EH (cell line): ENCODE results near the gene PPP1R1A.

ENCODE experiments used
- DNase-seq: peaks from one replicate; pipeline ENCODE4 v3.0.0-alpha.2; 2015; ENCODE audit warnings: low read depth

Gene PPP1R1A

DNA sequence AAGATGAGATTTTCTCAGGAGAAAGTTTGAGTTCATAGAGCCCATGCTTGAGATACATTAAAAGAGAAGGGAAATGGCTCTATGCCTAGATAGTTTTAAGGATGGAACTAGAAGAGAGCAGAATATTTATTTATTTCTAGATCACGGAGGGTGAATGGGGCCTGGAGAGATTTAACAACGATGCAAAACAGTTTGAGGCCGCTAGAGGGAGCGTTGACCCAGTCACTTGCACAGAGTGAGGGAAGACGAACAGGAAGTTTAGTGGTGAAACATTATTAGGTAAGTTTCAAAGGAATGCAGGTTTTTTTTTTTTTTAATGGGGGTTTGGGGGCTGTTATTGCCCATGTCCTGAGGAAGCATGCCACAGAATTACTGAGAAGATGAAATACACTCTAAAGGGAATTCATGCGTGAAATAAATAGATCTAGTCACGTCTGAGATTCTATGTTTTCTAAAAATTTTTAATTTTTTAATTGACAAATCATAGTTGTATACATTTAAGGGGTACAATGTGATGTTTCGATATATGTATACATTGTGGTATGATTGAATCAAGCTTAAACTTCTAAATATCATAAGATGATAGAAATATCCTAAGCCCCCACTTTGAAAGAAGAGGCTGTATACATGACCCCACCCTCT is 14.8 kb upstream of the PPP1R1A start:
- DNase-seq = peak; percentile 73

DNA sequence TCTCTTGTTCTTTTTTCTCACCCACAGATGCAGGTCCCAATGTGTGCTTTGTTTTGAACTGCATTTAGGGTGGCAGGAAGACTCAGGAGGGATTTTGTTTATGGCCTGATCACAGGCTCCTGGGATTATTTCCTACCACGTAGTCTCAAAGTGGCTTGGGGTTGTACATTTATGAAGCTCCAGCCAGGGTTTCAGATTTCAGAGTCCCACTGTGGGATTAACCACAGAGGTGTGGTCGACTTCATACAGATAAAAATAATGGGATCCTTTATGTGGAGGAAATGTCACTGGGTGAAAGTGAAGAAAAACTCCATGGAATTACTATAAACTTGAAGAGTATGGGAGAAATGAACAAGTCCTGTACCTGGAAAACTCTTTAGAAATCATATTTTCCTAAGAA is 14.2 kb upstream of the PPP1R1A start:
- no peak for DNase-seq

DNA sequence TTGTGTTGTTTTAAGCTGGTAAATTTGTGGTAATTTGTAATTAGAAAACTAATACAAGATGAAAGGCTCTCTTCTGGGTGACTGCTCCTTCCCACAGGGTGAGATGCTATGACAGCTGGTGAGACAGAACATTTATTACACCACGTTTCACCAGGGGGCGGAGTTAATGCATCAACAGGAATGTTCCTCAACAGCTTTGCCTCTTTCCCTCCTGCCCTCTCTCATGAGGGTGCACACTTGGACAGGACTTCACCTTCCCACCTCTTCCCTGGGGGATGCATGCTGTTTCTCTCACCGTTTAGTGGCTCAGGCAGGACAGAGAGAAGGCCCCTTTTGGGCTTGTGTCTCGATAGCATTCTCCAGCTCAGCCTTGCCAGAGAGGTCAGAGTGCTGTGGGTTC is 13.4 kb upstream of the PPP1R1A start:
- peak; percentile 39 for DNase-seq

DNA sequence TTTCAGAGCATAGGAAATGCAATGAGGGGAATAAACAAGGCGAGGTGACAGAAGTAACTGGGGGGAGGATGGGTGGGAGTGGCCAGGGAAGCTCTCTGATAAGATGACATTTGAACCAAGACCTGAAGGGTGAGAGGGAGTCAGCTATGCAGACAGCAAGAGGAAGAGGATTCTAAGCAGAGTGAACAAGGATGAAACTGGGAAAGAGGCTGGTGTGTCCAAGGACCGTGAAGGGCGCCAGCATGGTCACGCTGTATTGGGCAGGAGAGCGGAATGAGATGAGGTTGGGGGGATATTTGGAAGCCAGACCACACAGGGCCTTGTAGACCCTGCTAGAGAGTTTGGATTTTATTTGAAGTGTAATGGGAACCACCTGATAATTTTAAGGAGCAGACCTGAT is 10.5 kb upstream of the PPP1R1A start:
- DNase-seq = no peak

DNA sequence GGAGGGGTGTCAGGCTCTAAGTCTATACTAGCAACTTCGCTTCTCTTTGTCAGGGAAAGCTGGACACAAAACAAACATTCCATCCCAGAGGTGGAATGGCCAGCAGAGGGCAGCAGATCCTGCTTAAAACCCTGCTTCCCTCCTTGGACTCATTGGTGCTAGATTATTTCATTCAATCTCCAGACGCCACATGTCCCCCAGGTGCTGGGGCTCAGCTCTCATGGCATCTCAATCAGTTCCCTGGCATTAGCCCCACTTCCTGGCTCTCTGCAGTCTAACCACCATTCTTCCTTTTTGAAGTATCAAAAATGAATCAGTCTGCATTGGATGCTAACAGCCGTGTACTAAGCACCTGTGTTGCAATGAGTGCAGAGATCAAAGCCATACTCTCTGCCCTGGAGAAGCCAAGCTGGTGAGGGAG is 8.1 kb upstream of the PPP1R1A start:
- DNase-seq = peak; percentile 62

DNA sequence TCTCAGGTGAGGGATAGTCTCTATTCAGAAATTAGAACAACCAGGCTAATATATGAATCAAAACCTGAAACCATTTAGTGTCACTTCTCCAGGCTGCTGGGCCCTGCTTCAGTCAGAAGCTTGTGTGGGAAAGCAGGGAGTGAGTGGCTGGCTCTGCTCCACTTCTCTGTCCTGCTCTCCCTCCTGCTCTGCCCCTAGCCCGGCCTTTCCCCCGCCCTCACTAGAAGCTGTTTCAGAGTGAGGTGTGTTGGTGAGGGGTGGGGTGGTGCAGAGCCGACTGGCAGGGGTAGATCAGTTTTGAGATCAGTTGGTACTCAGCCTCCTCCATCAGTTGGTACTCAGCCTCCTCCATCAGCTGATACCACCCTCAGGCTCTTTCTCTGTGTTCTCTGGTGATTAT is 7.0 kb upstream of the PPP1R1A start:
- DNase-seq = no peak

DNA sequence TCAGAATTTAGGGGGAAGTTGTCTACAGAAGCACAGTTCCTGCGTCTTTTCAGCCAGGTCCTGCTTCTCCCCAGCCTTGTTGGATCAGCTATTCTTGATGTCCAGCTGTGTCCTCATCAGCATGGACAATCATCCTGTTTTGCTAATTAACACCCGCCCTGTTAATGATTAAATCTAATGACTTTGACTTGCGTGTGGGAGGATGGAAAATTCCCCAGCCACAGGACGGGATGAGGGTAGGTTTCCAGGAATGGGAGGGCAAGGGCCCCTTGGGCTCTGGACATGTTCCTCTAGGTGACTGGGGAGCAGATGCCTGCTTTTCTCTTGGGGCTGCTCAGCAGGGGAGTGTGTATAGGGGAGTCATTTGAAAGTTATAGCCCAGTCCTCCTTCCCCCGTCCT is 5.3 kb upstream of the PPP1R1A start:
- no peak for DNase-seq

DNA sequence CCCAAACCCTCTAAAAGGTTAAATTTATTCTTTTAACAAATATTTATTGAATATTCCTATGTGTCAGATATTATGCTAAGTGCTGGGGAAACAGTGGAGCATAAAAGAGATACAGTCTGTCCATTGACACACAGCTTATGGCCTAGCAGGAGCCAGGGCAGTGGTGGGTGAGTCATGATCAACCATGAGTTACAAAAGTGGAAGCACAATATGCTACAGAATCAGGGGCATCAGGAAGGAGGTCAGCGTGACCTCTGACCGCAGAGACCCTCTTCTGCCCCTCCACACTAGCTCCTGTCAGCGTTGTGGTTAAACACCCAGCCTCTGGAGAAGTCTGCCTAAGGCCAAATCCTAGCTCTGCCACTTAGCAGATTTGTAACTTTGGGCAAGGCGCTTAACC is 4.7 kb upstream of the PPP1R1A start:
- no peak for DNase-seq

DNA sequence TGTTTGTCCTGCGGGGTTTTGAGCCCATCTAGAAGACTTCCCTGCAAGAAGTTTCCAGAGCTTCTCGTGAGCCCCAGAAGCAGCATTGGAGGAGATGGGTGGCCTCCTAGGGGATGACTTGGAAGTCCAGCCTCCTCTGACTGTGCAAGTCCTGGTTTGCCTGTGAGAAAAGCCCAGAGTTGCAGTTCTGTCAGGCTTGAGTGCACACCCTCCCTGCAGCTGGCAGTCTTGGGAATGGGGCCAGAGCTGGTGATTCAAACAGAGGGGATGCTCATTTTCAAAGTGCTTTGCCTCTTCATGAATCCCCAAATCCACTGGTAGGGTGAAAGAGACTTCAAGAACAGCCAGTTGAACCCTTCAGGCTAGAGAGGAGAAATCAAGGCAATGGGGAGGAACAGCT is 3.9 kb upstream of the PPP1R1A start:
- DNase-seq = no peak

DNA sequence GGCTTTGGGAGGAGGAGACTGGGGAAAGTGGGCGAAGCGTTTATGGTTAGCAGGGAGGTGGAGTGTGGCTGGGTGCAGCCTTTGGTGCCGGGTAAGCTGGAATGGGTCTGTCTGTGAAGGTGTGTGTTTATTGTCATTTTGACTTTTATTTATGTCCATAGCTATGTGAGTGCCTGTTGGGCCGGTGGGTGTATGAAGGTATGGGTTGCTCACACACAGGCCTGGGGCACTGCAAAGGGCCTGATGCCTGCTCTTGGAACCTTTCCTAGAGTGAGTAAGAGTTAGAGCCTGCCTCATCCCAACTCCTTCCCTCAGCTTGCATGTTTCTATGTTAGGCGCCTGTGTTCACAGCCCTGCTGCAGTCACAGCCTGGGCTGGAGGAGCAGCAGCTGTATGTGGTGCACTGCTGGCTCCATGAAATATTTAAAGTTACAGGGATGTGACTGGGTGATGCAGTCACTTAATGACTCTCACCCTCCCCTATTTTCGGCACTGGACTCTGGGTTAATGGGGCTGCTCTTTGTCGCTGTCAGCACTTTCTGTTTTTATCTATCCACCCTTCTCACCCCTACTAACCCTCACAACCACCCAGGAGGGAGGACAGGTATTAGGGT is 2.6 kb upstream of the PPP1R1A start:
- DNase-seq = peak; percentile 15

DNA sequence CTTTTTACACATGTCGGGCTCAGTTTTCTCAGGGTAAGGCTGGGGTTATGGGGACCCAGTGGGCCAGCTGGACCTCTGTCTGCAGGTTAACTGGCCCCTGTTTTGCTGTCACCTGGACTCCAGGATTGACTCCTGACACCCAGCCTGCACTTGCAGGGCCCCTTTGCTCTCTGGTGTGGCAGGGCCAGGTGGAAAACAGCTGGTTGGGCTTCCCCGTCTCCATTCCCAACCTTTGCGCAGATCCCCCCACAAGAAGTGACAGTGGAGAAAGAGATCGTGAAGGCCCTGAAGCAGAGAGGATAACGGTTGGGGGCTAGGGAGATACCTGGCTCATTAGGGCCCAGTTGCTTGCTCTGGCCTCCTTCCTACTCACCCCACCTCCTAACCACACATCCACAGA is 1.5 kb upstream of the PPP1R1A start:
- DNase-seq = no peak

DNA sequence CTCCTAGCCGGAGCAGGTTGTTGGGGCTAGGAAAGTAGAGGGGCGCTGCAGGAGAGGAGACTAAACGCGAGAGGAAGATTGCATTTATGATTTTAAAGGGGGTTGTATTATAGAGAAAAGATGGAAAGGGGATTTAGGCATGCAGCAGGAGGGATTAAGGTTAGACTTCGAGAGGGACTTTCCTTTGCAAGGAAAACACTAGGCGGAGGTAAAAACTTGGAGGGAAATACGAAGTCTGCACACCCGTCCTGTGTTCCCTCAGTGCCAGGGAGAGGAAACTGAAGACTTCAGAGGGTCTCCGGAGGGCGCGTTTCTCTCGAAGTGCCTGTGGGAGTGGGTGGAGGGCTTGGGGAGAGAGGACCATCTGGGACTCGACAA is 420 bp upstream of the PPP1R1A start:
- no peak for DNase-seq

DNA sequence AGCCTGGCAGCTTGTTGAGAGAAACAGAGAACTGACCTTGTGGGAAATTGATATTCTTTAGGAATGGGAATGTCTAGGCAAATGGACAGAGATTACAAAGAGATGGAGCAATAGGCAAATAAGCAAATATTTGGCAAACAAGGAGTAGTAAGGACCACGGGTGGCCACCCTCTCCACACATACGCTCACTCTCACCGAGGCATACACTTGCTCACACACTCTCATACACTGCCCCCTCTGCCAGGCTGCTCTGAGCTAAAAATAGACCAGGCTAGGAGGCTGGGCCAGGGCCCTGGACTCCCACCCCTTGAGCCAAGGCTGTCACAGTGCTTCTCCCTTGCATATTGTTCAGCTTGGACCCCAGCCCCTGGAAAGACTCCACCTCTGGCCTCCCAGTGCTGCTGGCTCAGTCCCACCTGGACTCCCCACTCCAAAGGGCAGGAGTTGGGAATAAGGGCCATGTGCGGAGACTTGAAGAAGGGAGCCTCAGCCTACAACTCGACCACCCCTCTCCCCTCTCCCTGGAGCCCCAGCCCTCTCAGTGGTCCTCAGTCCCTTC is 1.1 kb downstream of the PPP1R1A start:
- no peak for DNase-seq

DNA sequence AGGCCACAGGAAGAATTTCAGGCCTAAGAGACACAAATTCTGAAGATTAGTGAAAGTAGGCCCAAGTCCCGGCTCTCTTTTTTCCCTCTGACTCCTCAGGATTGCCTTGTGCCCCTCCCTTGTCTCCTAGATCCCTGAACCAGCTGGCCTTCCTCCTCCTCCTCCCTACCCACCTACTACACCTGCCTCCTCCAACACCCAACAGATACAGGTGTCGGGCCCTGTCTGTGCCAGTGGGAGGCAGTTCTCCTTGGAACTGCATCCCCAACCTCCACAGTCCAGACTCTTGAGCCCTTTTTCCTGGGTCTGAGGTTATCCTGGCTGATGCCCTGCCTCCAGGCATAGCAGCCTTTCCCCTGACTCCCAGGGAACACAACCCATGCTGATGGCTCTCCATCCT is 1.8 kb downstream of the PPP1R1A start:
- DNase-seq = no peak

DNA sequence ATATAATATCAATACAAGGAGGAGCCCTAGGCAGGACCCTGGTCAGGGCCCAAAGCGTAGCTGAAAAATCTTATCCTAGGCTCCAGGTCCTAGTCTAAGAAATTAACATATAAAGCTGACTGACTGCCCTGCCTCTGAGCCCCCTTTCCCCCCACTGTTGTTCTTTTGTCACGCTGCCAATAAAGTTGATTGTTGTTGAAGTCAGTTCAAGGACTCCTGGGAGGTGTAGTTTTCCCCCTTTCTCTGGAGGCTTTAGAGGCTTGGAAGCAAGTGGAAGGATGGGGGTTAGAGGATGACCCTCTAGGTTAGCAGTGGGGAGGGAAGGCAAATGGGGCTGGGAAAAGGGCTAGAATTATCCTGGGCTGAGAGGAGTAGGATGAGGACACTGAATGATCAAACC is 3.2 kb downstream of the PPP1R1A start:
- no peak for DNase-seq

DNA sequence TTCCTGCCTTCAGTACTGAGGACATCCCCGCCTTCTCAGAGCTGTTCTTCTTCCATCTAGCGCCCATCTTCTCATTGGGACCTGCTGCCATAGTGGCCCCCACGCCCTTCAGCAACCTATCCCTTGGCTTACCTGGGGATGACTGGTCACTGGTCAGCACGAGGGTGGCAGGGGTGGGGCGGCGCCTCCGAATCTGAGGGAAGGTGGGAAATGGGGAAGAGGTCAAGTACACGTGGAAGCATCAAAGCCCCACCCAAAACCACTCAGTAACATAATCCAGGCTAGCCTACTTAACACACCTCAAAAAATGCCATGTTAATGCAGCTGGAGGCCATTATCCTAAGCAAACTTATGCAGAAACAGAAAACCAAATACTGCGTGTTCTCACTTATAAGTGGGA is 4.3 kb downstream of the PPP1R1A start:
- DNase-seq = no peak

DNA sequence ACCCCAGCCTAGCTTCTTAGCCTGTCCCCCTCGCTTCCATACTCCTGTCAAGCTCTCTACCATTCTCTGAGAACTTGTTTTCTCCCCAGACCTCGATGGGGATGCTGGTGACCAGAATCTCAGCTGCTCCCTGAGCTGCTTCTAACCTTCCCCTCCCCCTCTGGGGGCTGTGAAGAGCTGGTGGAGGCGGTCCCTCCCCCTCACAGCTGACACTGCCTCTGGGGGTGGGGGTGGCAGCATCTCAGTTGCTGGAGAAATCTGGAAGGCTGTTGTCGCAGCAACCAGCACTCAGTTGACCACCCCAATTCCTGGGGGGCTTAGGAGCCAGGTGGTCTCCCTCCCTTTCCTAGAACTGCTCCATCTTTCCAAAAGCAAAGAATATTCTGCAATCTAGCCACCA is 4.7 kb downstream of the PPP1R1A start:
- DNase-seq = no peak

DNA sequence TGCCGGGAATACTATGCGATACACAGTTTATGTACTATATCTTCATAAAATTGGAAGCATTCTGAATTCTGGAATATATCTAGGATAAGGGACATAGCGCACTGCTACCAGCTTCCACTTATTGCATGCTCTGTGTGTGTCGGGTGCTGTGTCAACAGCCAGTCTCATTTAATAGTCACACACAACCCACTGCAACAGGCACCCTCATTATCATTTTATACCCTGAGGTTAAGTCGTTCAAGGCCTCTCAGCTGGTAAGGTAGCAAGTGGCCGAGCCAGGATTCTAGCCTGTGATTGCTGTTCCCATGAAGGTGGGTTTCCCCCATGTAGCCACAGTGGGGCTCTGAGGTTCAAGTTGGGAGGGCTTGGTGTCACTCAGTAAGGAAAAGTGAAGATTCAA is 7.0 kb downstream of the PPP1R1A start:
- DNase-seq = no peak

DNA sequence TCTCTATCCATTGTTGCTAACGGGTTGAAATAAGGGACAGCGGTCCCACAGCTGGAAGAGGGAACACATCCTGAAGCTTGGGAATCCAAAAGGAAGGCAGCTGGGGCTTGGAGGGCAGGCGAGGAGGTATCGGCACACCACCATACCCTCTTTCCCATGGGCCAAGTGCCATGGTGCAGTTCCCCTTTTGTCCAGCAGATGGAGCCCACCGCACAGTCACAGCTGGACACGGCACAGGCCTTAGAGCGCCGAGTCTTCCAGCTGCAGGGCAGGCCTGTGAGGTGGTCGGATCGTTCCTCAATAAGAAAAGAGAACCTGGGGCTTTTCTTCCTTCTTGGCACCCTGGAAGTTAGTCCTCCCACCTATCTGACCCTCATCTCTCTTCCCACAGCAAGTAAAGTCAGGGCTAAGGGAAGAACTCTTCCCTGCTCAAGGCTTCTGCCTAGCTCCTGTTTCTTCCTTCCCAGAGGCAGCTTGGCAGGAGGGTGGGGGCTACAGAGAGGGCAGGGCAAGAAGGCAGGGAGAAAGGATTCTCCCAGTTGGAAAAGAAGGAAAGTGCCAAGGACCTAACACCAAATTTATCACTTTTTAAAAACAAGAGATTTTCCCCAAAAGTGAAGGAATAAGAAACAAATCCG is 8.6 kb downstream of the PPP1R1A start:
- DNase-seq = peak; percentile 71

DNA sequence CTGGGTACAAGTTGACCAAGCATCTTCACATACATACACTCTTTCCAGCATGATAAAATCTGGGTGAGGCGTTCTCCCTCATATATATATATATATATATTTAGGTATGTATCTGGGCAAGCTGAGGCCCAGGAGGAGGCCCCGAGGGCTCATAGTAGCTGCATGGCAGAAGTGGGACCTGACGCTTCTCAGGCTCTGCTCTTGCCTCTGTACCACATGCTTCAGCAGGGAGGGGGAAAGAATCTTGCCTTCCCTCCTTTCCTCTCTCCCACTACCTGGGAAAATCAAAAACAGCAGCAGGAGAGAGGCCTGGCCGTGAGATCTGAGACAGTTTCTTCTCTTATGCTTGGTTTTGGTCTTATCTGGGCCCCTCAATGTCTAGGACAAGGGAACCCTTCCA is 9.2 kb downstream of the PPP1R1A start:
- no peak for DNase-seq

DNA sequence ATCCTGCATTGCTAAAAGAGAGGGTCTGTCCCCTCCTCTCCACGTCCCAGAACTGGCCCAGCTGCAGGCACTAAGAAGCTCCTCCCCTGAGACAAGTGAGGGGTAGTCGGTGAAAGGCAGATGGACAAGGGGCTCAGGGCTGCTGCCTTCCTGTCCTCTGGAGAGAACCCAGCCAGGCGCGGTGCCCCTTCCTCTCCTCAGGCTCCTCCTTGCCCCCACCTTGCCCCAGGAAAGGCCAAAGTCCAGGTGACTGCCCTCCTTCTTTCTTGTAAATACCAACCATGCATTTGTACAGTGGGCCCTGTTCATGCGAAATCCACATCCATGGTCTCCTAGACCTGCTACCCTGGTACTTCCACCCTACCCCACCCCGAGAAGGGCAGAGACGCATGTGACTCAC is 9.7 kb downstream of the PPP1R1A start:
- DNase-seq = no peak

DNA sequence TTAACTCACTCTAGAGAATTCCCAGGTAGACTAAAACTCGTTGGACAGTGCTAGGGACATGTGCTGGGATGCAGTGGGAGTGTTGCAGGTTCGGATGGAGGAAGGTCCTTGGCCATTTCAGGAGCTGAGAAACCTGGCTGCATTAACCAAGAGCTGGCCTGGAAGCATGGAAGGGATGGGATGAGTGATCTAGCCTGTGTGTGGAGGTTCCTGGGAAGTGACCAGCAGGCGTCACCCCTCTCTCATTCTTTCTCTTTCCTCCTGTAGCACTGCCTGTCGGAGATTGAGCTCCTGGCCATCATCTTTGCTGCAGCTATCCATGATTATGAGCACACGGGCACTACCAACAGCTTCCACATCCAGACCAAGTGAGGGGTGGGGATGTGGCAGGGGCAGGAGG is 15.6 kb downstream of the PPP1R1A start:
- no peak for DNase-seq
